Measurements from ENCODE around the gene FEM1B.

FEM1B gene

DNA sequence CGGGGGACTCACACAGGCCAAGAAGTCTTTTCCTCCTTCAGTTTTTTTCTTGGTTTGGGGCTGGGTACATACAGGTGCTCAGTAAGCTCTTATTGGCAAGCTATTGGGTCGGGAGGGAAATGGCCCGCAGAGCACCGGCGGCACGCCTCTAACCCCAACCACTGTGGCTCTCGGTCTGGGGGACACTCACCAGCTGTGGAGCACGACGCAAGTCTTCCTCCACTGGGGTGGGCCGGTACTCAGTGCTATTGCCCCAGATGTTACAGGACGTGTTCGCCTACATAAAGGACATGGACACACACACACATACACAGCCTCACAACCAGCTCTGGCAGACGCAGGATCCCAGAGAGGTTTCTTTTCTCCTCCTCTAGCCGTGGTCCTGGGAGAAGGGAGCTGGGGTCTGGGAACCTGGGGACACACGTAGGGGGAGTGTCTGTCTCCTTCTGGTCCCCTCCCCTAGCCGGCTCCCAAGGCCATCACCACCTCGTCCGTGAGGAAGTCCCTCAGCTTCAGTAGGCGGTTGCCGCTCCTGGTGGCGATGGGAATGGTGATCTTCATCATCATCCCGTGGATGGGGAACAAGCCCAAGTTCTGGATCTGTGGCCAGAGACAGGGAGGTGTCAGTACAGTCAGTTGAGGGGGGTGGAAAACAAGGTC, 33.4 kb downstream of the FEM1B start:
- no peak for DNase-seq

DNA sequence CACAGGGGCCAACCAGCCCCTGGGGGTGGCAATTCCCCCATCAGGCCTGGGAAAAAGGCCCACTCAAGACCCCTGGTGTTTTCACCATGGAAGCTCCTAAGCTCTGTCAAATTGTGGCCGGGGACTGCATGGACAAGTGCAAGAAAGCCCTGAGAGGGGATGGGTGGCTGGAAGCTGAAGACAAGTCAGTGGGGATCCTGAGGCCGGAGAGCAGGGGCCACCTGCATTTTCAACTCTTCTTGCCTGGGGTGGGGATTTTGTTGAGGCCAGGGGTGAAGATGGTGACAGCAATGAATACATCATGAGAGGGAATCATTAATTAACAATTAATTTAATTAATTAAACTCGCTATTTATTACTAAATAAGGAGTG, 33.9 kb downstream of the FEM1B start:
- DNase-seq = no peak

DNA sequence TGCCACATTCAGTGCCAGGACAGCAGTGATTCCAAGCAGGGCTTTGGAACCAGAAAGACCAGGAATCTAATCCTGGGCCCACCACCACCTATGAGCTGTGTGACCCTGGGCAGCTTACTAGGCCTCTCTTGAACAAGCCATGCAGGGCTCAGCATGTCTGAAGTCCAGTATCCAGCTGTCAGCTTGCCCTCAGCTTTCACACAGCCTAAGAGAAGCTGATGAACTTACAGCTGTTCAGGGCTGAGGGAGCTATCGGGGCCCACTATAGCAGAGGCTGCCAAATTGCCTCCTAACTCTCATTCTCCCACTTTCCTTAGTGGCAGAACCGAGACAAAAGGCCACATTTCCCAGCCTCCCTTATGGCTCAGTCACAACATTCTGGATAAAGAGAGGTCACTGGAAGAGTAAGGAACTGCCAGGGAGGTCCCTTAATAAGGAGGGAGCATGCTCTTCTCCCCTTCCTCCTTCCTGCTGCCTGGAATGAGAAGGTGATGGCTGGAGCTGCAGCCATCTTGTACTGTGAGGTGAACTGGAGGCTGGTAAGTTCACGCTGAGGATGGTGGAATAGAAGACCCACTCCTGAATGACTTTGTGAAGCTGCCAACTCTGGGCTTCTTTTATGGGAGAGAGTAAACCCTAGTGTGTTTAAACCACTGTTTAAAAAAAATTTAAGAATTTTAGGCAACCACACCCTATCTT, 34.5 kb downstream of the FEM1B start:
- no peak for DNase-seq

DNA sequence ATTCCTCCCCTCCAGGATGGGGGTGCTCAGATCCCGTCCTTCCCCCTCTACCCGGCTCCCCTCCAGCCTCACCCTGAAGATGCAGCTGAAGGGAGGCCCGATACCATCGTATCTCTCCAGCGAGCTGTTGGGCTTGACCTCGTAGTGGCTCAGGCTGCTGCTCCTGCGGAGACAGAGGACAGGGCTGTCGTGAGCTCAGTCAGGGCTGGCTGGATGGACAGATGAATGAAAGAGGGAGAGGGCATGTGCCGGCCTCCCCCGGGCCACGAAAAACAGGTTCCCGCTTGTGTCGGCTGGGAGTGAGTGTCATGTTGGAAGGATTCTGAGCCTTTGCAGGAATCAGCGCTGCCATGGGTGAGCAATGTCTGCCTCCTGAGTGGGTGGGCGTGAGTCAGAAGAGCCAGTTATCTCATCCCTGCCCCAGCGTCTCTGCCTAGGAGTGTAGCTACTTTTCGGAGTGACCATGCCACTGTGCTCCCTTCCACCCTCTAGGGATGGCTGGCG, 35.2 kb downstream of the FEM1B start:
- no peak for DNase-seq

DNA sequence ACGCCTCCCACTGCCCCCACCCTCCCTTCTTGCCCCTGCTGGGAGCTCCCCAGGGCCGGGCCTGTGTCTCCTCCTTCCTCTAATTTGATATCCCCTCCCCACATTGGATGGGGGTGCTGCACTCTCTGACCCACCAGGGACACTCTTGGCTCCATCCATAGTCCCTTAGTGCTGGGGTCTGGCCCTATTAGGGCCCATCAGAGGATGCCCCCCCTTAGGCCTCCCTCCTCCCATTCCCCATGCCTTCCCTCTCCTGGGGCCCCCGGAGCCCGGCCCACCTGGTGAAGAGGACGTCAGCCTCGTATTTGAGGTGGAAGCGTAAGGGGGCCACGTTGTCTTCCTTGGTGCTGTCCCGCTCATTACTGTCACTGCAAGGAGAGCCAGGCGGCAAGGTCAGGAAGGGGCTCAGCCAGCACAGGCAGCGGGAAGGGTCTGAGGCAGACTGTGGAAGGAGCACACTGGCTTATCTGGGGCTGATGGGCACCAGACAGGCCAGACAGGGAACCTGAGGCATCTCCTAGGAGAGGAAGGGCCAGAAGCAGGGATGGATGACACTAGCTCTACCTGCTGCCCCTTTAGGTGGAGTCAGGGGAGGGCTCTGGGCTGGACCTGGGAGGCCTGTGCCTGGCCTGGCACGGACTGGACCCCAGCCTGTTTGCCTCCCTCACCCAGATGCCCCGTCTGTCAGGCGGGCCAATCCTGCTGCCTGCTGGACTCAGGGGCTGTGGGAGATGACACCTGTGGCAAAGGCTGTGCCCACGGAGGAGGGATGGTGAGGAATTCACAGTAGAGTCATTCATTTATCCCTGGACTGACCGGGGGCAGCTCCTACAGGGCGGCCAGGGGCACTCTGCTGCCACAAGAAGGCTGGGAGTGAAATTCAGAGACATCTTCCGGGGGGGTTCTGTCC, 36.2 kb downstream of the FEM1B start:
- DNase-seq = no peak

DNA sequence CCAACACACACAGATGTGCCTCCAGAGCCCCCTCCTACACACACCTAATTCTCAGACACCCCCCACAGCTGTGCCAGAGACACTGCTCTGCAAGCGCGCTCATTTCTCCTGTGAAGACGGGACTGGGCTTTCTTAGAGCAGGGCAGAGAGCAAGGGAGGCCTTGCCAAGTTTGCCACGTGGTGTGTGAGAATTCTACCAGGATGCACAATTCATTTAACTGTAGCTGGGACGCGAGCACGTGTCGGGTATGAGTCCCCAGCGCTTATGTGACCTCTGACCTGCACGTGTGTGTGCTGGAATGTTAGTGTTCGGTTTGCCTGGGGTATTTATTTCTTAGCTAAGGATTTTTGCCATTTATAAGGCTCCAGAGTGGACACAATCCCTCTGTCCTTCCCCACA, 37.0 kb downstream of the FEM1B start:
- DNase-seq = no peak

DNA sequence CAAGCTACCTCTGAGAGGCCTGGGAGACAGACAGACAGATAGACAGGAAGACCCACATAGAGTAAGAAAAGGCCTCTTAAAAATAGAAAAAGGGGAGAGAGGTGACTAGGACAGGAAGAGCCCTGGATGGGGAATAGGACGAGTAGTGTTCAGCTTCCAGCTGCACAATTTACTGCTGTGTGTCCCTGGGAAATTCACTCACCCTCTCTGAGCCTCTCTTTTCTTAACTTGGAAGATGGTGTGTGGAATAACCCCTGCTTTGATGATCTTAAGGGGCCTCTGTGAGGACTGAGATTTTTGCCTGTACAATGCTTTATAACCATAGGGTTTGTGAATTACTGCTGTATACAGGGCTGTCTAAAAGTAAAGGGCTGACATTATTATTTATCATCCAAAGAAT, 37.5 kb downstream of the FEM1B start:
- DNase-seq = no peak

DNA sequence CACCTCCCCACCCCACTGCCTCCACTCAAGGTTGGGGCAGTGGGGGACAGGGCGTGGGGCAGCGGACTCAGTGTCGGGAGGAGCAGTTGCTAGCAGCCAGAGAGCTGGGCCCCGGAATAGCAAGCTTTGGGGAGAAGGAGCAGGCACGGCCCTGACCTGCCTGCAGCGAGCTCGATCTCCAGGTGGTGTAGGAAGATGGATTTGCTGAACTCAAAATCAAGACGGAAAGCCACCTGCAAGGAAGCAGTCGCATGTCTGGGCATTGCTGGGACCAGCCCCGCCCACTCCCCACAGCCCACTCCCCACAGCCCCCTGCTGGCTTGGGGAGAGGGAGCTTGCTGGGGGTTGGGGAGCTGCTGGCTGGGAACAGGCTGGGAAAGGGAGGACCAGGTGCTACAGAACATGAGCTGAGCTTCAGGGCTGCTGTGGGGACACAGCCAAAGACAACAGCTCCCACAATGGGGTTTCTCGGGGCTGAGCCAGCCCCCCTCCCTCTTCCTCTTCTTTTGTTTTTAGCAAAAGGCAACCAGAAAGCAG, 38.0 kb downstream of the FEM1B start:
- DNase-seq = no peak

DNA sequence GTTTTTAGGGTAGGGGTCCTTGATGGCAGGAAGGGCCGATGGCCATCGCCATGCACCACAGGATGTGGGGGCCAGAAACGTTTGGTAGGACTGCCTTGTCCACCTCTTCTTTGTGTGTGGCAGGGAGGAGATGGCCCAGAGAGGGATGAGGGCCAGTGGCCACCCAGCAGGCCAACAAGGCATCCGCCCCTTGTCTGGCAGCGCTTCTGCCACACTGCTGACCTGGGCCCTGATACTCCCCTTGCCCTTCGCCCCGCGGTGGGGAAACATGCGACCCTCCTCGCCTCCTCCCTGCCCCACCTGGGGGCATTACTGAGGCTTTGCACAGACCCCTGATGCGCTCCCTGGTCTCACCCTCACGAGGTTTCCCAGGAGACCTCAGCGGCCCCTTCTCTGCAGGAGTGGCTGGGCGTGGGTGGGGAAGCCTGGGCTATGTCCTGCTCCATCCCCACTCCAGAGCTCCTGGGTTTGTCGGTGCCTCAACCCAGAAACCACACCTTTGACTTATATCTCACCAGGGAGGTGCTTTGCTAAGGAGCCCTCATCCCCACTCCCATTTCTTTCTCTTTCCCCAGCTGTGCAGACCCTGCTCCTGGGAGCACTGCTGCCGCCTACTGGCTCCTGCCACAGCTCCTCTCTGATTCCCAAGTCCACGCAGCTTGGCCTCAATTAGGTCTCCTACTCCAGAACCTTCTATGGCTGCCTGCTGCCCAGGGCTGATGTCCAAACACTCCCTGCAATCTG, 38.7 kb downstream of the FEM1B start:
- DNase-seq = no peak

DNA sequence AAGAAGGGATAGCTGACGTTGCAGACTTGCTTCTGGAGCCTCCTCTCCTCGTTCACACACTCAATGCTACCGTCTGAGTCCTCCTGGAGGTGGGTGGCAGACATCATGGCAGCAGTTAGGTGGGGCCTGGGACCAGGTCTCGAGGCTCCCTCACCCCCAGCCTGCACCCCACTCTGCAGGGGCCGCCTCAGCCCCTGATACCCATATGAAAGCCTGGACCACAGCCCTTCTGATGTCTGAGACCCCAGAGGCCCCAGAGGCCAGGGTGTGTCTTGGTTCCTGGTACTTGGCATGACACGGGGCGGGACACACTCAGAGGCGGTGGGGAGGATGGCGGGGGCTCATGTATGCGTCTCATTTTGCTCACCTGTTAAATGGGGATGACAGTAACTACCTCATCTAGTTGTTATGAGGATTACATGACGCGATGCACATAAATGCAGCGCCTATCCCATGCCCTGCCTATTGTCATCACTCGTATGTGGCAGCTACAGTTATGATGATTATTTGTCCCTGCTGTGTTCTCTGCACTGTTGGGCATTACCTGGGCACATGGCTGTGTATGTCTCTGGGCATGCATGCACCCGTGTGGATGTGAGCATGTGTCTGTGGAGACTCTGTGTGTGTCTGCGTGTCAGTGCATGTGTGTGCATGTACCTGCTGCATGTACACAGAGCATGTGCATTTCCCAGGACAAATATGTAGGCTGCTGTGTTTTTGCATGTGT, 39.9 kb downstream of the FEM1B start:
- no peak for DNase-seq

DNA sequence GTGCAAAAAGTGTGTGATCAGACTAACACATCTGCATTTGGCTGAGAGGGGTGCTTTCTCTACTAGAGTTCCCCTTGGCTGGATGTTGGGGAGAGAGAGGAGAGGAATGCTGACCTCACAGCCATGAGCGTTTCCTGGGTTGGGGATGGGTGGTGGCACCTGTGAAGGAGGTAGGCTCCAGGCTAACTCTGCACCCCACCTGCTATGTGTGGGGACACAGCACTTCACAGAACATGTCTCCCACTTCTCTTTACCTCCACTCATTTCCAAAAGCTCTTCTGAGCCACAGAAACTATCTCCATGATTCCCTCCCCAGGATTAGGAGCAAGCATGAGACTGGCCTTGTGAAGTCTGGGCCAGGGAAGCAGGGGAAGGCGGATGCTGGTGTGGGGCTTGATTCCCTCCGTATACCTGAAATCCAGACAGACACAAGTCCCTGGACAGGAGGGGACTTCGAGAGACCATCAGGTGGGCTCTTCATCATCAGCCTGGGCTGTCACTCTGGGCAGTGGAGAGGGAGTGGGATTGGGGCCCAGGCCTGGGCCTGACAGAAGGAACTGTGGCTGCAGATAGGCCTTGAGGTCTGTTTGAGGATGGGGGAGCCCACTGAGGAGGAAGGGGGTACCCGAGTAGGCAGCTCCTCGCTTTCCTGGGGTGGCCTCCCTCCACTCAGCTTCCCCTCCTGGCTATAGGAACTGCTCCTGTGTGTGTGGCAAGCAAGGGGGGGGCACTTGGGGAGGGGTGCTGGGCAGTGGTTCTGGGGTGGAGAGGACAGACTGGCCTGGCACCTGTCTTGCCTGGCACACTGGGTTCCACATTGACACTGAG, 40.7 kb downstream of the FEM1B start:
- no peak for DNase-seq

DNA sequence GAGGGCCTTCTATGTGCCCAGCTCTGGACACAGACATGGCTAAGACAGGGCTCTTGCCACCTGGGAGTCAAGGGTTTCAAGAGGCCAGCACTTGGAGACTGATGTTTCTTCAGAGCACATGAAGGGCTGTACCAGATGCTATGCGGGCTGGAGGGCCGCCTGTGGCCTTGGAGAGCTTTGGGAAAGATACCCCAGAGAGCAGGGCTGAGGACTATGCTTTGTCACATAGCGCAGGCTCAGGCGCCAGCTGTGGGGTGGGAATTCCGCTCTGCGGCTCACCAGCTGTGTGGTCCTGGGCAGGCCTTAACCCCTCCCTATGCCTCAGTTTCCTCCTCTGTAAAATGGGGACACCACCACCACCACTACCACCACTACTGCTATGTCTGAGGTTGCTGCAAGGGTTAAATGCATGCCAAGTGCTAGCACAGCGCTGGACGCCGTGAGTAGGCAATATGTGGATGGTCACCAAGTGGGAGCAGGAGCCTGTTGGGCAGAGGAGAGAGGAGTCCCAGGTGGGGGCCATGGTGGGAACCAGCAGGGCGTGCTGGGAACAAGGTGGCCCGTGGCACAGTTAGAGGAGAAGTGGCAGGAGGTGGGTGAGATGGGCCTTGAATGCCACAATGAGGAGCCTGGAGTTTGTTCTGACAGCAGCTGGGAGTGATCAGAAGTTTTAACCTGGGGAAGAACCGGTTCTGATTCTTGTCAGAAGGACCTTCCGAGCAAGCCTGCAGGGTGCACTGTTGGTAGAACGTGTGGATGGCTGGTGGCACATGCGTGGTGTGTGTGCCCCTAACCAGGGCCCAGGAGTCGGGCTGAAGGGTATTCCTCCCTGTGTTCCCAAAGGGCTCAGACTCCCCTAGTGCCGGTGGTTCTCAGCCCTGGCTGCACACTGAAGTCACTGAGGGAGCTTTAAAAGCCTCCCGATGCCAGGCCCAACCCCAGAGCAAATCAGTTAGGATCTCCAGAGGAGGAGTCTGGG, 41.7 kb downstream of the FEM1B start:
- DNase-seq = no peak

DNA sequence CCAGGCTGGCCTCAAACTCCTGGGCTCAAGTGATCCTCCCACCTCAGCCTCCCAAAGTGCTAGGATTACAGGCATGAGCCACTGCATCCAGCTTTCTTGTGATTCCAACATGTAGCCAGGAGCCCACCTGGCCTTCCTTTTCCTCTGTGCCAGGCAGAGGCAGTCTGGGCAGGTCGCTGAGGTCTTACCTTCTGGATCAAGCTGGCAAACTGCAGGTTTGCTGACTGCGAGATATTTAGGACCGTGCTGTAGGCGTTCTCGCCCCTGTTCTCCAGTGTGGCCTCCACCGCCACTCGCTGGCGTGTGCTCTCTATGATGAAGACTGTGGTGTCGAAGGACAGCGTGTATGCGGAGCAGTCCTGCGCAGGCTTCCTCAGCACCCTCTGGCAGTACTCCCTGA, 42.5 kb downstream of the FEM1B start:
- DNase-seq = no peak

DNA sequence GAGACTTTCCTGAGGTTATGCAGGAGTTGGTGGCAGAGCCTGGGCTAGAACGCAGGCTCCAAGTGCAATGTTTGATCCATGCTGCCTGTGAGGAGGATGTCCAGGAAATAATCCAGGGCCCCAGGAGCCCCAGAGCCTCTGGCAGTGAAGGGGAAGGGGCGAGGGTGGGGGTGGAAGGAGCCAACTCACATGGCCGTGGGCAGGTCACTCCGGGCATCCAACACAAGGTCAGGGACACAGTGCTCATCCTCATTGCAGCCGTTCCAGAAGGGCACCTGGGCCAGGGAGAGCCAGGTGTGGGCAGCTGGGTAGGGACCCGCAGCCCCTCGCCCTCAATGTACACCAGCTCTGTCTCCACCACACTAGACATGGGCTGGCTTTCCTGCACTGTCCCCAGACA, 43.7 kb downstream of the FEM1B start:
- DNase-seq = no peak

DNA sequence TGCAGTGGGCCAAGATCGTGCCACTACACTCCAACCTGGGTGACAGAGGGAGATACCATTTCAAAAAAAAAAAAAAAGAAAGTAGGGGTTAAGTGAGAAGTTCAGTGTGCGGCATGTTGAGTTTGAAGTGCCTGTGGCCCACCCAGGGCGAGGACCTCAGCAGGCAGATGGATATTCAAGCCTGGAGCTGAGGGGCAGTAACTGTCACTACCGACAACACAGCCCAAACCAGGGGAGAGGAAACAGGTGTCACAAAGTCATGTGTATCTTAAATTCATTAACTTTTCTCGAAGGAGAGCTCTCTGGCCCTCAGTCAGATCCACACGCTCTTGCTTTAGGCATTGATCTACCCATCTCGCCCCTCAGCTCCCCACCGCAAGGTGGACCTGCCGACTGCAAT, 45.3 kb downstream of the FEM1B start:
- DNase-seq = no peak

DNA sequence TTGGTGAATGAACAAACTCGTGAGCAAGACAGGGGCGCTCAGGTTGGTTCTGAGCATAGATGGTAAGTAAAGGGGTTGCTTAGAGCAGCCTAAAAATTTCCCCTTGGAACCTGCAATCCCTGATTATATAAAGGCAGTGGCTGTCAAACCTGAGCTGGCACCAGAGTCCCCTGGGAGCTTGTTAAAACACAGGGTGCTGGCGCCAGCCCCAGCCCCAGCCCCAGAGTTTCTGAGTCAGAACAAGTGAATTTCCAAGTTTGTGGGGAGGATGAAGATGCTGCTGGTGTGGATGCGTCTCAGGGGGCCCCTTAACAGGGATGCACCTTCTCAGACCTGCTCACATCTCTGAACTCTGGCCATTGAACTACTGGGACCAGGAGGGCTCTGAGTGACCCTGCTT, 48.2 kb downstream of the FEM1B start:
- DNase-seq = no peak

DNA sequence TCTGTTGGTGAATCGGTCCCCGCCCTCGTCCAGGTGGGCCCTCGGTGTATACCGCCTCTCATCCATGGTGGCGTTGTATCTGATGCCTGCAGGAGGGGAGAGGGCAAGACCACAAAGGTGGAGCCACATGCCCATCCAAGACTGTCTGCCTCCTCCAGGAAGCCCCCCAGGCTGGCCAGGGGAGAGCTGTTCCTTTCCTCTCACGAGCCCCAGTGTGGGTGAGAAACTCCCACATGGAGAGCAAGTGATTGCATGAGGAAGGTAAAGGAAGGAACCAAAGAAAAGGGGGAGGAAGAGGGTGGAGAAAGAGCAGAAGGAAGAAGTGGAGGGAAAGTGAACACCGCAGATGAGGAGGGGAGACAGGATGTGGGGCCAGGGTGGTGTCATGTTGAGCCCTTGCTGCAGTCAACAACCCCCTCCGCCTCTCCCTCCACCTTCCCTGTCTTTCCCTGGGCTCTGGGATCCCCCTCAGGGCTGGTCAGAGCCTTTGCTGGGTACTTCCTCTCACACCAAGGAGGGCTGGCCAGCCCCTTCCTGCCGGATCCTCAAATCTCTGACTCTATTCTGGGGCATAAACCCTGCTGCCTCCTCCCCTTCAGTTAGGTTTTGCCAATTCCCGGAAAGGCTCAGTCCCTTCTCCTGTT, 49.3 kb downstream of the FEM1B start:
- no peak for DNase-seq

DNA sequence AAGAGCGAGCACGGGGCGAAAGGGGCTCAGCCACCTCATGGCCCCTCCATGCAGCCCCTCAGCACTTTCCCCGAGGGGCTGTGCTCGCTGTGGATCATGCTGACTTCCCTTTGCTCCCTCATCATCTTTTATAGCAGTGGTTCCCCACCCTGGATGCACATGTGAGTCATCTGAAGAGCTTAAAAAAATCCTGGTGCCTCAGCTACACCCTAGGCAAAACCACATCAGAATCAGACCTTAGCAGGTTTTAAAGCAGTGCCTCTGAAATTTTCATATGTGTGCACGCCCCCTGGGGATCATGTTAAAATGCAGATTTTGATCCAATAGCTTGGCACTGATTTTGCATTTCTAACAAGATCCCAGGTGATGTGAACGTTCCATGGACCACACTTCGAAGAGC, 50.9 kb downstream of the FEM1B start:
- no peak for DNase-seq

DNA sequence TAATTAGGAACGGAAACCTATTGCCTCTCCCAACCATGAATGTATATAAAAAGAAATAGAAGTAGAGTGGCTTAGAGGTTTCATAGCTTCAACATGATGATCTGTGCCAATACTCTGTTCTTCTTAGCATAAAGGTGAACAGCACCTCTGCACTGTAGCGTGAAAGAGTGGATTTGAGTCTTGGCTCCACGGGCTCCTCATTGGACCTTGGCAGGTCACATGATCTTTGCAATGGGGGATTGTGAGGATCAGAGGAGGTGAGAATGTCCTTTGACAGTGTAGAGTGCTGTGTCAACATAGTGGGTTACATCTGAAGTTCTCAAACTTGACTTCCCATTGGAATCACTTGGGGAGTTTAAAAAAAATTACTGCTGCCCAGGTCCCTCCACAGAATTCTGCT, 51.4 kb downstream of the FEM1B start:
- DNase-seq = no peak
